NB4 (cell line): ENCODE data around the gene COX7C.

ENCODE experiments used
- MAX ChIP-seq: IDR thresholded peaks from 2 replicates; pipeline ENCODE4 v1.6.1; 2011; ENCODE audit warnings: low read depth, low read length
- TF ChIP-seq, protein P1 (sequence below): IDR thresholded peaks from one replicate; pipeline ENCODE4 v1.5.1; 2012; ENCODE audit warnings: low read depth, low read length

DNA sequence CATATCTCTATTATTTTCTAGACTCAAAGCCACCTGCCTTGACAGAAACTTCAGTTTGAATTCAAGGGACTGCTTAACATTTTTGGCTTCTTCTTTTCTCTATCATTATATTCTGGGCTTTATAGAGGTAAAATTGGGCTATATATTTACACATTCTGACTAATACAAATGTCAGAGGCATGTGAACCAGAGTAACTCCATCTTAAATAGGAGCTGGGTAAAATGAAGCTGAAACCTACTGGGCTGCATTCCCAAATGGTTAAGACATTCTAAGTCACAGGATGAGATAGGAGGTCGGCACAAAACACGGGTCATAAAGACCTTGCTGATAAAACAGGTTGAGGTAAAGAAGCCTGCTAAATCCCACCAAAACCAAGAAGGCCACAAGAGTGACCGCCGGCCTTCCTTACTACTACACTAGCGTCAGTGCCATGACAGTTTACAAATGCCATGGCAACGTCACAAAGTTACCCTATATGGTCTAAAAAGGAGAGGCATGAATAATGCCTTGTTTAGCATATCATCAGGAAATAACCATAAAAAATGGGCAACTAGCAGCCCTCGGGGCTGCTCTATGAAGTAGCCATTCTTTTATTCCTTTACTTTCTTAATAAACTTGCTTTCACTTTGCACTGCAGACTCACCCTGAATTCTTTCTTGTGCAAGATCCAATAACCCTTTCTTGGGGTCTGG lies 44.8 kb upstream of the COX7C start:
- TF ChIP-seq, protein P1, sequence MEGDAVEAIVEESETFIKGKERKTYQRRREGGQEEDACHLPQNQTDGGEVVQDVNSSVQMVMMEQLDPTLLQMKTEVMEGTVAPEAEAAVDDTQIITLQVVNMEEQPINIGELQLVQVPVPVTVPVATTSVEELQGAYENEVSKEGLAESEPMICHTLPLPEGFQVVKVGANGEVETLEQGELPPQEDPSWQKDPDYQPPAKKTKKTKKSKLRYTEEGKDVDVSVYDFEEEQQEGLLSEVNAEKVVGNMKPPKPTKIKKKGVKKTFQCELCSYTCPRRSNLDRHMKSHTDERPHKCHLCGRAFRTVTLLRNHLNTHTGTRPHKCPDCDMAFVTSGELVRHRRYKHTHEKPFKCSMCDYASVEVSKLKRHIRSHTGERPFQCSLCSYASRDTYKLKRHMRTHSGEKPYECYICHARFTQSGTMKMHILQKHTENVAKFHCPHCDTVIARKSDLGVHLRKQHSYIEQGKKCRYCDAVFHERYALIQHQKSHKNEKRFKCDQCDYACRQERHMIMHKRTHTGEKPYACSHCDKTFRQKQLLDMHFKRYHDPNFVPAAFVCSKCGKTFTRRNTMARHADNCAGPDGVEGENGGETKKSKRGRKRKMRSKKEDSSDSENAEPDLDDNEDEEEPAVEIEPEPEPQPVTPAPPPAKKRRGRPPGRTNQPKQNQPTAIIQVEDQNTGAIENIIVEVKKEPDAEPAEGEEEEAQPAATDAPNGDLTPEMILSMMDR = no peak
- TF ChIP-seq MAX = no peak
